NCI-H2081 (cell line): ENCODE results near the gene CACNB2.

Source experiments
- DNase-seq, 2 experiments: peaks; one replicate each; lab custom pipeline; 2025; lab: John Stamatoyannopoulos, UW

CACNB2 gene

DNA sequence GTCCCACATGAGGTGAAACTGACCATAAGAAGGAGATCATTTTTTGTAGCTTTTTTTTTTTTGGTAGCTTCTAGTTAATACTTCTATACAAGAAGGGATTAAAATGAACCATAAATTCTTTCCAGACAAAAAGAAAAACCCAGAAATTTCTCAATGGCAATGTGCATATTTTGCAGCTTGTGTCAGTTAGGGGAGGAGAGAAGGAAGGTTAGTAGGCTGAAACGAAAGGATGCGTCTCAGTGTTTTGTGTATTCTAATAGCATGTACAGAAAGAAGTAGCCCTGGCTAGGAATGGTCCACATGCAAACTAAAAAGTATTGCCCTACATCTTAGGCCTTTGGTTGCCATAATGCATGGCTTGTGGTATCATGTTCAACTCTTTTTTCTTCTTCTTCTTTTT lies 90.6 kb downstream of the CACNB2 start:
- no peak for DNase-seq

DNA sequence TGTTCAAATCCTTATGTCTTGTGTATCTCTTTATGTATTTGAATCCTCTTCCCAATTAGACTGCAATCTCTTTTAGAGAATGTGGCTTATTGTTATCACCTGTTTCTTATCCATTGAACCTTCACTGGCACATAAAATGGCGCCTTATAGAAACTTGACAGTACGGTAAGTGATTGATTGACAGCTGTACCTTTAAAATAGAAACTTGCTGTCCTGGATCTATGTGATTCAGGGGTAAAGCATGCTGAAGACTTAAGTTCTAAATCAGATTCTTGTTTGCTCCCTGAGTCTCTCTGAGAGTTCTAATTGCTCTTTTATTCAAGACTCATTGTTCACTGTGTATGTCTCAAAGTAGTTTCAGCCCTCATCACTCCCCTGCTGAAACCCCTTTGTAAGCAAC lies 91.3 kb downstream of the CACNB2 start:
- DNase-seq: no peak

DNA sequence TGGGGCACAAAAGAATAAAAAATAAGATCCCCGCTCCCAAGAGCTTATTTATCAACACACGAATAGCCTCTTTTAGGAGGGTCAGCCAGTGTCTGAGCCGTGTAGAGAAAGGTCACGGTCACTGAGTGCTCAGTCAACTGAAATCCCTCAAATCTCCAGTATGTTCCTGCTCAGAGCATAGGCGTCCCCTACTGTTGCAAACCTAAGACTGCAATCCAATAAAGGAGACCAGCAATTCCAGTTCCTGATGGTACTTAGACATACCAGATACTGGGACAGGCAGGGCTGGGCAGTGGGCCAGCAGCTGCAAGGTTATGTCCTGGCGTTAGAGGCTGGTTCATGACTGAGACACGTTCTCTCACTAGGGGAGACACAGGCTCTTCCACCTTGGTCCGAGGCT lies 93.6 kb downstream of the CACNB2 start:
- DNase-seq: peak in 1 of 2 experiments; percentile 5

DNA sequence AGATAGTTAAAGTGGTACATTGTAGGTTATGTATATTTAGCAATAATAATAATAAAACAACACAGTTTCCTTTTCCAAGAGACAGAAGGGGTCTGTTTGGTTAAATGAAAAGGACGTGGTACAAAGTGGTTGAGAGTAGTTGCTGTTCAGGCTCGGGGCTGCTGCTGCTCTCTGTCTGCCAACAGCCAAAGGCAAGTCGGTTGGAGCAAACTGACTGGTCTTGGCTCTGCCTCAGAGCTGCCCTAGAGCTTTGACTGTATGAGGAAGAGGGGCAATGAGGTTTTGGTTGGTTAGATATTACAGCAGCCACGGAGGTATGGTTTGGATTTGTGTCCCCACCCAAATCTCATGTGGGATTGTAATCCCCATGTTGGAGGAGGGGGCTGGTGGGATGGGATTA lies 95.3 kb downstream of the CACNB2 start:
- no peak for DNase-seq

DNA sequence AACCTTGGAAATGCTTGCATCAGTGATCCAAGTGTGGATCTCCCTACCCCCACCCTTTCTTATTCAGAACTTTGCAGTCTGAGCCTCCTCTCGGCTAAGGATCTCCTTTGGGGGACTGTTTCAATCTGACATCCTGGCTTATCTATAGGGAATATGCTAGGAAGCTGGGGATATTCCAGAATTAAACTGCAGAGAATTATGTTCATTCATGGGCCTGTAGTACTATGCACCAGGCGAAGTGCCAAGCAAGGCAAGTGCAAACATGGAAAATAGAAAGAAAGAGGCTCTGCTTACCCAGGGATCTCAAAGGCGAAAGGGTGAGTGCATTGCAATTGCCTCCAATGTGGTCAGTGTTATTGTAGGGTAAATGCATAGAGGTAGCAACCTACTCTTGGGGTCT lies 96.5 kb downstream of the CACNB2 start:
- DNase-seq: no peak

DNA sequence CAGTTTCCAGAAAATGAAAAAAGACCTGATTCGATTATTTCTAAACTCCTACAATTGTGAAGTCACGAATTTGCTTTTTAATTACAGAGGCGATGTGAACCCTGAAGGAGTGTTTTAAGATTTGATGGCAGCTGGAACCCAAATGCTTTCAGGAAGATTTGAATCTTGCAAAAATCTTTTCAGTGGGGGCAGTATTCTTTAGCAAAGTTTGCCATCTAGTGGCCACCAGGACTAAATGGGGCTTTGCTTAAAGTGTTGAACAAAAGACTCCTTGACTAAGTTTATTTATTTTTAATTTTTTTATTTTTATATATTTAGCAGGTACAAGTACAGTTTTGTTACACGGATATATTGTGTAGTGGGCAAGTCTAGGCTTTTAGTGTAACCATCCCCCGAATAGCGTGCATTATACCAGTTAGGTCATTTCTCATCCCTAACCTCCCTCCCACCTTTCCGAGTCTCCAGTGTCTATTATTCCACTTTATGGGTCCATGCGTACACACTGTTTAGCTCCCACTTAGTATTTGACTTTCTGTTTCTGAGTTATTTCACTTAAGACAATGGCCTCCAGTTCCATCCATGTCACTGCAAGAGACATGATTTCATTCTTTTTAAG lies 98.8 kb downstream of the CACNB2 start:
- peak; percentile 8 to 15 for DNase-seq

DNA sequence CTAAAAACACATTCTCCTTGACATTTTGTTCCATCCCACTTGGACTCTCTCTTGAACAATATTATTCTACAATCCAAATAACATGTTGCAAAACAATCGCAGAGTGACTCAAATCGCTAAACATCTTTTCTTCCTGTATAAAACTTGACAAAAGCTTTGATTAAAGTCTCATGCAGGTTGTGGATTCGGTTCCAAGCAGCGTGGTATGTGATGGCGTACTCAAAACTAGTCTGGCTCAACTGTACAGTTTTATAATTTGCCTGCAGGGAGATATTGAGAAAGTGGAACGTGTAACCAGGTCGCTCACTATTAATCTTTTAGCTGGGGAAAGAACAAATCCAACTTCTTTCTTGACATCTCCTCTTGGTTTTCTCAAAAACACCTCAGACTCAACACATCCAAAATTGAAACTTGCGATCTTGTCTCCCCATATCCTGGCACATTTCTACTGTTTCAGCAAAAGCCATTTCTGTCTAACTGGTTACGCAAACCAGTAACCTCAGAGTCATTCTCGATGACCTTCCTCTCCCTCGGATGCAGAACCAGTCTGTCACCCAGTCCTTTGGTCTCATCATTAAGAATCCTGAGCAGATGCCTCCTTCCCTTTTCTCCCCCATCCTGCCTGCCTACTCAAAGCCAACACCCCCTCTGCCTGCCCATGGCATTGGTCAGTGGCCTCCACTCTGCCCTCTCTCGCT lies 100.1 kb downstream of the CACNB2 start:
- no peak for DNase-seq

DNA sequence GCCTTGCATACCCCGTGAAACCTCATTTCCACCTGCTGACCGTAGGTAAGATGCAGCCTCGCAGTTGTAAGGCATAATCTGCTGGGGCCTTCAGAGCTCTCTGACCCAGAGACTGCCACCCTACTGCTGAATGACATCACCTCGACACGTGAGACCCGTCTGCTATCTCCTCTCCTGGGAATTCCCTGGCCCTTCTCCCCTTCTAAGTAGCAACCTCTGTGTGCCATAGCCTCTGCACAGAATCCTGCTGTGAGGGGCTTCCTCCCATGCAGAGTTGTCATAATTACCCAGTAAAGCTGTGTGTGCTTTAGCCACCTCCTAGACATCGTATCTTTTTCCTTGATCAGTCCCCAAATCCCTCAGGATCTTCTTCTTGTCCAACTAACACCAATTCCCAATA lies 106.7 kb downstream of the CACNB2 start:
- DNase-seq: no peak

DNA sequence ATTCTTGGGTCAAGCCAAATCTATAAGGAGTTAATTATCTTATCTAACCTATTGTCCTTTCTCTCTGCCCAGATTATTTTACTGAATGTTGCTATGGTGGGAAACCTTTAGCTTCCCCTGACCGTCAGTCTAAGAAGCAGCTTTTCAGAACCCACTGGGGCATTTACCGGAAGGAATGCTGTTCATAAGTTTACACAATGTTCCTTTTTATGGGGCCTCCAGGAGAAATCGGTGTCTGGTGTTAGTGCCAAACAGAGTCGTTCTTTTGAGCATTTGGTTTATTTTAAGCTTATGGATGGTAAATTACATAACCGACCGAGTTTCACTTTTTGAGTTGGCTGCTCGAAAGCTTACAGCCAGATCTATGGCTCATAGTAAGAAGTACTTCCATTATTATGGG lies 111.9 kb downstream of the CACNB2 start:
- no peak for DNase-seq

DNA sequence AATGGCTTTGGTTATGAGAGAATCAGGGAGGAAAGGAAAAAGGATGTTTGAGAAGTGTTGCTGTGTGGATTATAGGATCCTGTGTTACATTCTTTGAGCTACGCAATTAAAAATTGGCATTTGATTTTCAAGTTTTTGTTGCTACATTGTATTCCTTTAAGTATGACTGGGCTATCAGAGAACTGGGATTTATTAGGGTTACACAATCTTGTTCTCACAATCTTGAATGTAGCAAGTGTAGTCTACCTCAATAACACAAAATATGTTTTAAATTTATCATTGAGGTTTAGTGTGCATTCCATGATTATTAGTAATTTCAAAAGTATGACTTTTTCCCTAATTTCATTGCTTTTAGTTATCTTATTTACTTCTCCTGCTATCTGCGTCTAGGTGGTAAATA lies 113.9 kb downstream of the CACNB2 start:
- no peak for DNase-seq

DNA sequence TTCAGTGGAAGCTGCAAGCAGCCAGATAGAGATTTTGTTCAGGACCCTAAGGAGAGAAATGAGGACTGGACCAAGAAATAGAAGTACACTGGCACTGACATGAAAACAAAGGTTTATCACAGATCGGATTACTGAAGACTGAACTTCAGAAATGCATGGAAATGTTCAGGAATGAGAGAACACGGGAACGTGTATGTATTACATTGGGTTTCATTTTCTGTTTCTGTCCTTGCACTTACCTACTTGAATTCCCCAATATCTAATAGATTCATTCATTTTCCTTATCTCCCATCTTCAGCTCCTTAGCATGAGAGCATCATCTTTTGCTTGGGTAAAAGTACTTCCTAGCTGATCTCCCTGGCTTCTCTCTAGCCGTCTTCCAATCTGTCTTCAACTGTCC lies 114.5 kb downstream of the CACNB2 start:
- no peak for DNase-seq

DNA sequence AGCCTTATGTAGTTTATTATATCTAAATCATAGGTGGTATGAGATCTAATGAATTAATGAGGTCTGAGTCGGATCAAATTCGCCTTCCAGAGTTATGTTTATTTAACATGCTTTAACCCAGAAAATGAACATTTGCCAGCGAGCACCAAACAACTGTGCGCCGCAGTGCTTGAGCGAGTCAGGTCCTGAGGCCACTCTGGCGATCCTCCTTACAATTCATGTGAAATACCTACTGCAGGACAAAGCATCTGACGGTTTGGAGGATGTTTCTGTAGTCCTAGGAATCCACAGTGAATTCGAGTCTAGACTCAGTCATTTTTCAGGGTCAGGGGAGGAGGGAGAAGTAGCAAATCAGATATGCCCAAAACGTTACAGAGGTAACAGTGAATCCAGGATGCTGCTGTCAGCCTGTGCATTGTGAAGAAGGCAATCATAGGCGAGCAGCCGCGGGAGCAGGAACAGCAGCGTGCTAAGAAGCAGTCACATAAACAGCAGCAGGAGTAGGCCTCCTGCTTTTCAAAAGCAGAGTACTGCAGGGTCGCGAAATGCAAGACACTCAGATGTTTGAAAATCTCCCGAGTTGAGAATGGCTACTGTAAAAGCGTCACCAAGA lies 120.2 kb downstream of the CACNB2 start:
- DNase-seq: no peak

DNA sequence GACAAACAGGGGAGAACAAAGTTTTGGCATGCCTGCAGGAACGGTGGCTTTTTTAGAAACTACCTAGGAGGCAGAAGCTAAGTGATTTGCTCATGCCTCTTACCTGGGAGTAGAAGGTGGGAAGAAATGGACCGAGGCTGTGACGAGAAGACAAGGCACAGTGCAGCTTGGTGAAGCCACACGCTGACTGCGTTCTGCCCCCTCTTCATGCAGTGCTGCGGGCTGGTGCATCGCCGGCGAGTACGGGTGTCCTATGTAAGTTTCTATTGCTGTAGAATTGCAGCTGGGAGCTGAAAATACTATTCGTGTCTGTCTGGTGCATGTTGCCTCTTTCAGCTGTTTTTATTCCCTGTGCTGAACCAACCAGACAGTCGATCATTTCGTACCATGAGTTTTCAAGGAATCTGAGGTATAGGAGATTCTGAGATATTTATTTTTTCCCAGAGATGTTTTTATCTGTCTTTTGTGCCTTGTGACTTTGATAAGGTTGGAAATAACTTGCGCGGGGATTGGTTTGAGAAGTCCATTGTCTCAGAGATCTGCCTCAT lies 120.9 kb downstream of the CACNB2 start:
- no peak for DNase-seq

DNA sequence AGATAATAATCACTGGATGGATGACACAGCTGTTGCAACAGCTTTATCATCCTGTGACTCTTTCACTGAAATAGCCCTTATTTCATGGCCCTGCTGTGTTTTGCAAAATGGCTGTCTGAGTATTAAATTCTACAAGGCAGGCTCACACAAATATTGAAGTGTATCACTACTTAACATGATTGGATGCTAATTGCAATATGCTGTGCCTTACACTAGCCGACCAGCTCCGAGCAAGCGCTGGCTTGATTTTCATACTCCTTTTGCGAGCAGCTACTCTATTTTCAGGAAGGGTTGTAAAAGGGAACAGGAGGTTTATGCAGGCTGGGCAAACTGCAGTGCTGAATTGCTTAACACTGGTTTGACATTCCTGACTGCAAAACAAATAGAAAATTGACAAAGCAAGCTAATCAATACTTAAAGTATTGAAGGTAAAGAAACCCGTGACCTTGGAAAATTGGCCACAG lies 121.6 kb downstream of the CACNB2 start:
- DNase-seq: no peak

DNA sequence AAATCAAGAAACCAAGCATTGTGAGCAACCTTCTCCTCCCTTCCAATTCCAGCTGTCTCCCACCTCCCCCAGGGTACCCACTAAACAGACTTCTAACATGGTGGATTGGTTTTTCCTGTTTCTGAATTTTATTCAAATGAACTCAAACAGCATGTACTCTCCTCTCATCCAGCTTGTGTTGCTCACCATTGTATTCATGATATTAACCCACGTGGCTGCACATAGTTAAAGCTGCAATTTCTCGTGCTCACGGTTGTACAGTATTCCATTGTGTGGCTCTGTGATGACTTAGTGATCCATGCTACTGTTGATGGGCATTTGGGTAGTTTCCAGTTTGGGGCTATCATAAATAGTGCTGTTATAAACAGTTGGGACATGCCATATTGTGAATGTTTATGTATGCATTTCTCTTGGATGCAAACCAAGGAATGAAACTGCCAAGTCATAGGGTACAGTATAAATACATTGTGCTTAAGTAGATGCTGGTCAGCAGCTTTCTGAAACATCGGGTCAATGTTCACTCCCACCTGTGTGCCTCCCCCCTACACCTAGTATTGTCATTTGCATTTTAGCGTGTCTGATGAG lies 124.3 kb downstream of the CACNB2 start:
- no peak for DNase-seq

DNA sequence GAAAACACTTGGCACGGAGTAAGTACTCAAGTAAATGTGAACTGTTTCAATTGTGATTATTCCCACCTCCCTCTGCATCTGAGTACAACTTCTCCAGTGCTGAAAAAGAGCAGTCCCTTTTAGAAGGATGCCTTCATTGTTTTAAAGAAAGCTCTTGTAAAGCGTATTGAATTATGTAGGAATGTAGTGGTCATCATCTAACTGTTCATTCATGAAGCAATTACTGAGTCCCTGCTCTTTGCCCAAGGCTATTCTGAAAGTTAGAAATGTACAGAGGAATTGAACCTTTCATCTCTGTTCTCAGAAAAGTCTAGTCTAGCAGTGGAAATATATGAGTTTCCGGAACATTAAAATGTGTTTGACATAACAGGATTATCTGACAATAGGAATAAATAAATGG lies 127.8 kb downstream of the CACNB2 start:
- DNase-seq: no peak

DNA sequence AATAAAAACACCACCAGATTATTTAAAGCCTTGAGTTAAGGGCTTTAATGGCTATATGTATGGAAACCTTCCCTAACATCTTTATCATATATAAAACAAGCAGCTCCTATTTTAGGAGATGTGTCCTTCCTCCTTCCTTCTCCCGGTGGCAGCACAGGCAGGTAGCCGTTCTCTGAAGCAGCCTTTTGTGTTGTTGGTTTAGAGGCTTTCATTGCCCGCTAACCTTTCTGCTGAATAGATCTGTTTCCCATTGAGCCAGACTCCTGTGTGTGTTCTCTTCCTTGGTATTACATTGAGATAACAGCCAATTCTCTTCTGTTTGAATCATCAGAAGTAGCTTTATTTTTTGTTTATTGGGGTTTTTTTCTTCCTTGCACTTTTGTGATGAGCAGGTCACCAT lies 131.3 kb downstream of the CACNB2 start:
- no peak for DNase-seq

DNA sequence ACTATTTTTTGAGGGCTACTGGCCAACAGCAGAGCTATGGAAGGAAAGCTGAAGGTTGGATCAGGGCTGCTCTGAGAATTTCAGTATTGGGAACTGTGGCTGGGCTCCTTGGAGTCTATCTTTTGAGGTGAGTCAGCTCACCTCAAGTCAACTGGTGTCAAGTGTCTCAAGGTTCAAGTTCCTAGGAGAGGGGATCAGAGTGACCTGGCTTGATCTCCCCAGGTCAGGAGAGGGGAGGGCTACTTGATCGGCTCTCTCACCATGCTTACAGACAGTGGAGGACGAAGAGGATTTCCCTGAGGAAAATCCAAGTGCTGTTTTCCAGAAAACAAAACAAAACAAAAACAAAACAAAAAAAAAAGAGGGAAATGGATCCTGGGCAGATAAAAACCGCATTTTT lies 132.8 kb downstream of the CACNB2 start:
- DNase-seq: no peak

DNA sequence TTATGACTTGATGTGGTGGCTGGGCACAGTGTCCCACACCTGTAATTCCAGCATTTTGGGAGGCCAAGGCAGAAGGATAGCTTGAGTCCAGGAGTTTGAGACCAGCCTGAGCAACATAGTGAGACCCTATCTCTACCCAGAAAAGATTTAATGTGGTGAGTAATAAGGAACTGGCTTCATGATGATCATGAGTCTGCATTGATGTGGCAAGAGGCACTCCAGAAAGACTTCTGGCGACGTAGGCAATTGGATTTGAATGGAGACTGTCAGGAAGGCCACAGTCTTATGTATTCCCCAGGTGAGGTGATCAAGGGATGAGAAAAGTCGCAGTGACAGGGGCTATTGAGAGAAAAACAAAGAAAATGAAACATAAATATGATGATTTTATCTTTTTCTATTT lies 138.0 kb downstream of the CACNB2 start:
- DNase-seq: no peak

DNA sequence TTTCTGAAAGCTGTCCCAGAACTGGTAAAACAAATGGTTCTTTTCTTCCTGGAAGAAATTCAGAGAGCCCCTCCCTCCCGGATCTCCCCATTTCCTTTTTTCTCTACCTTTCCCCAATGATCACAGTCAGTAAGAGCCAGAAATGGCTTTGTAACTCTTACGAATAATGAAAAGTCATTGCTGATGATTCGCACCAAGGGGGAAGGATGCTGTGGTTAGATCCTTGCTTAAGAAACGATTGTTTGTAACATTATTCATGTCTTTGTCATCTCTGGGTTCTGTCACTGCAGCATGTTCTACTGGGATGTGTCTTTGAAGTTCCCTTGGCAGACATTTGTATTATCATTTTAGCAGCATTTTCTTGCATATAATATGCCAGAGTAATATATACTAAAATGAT lies 138.9 kb downstream of the CACNB2 start:
- no peak for DNase-seq

DNA sequence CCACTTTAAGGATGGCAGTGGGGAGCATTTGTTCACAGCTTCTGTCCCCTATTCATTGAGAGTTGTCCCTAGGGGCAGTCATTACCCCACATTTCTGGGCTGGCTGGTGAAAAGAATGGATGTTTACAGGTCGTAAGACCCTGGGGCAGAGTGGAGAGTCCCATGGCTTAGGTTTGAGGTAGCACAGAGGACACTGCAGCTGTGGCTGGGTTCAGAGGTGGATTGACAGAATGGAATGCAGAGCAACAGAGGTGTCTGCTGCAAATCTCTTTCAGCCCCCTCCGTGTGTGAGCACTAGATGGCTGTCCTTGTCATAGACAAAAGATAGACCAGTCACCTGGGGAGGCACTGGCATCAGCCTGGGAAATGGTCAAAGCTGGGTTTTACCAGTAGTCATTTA lies 141.9 kb downstream of the CACNB2 start:
- DNase-seq: no peak

DNA sequence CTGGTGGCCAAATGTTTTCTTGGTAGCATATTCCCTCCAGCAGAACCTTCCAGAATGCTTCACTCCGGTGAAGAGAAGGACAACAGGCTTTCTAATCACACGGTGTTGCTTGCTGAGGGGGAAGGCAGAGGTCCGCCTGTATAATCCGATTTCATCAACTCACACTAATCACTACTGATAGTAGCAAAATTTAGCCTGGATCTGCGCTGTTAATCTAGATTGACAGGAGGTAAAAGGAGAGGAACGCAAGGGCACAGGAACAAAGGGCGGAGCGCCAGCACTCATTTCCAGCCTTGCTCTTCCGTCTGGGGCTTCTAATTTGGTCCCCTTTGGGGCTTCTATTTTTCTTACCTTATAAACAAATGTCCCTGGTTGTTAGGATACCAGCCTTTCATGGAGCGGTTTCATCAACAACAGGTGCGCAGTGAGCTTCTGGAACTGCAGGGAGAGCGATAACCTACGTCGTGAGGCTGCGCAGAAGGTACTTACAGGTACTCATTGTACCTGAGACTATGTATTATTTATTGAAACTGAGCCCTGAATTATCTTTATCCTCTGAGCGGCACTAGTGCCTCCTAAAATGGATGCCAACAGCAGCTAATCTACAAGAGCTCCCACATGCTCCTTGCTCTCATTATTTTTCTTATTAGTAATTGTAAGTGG lies 150.6 kb downstream of the CACNB2 start:
- DNase-seq: peak; percentile 70 to 91
